ENCODE results near the gene SOBP.

GRCh38 chr6:107621229-107621937 is 131.5 kb downstream of the SOBP start:
- no peak for TF ChIP-seq JUN (IDR thresholded peaks at IDR 0.05; ENCODE audit: borderline replicate concordance, insufficient read depth, insufficient read length, low read depth)
- no peak for TF ChIP-seq EZH2 (IDR thresholded peaks at IDR 0.05; ENCODE audit: borderline replicate concordance, low read depth, low read length, severe bottlenecking)
- no peak for TF ChIP-seq CTCF (IDR thresholded peaks at IDR 0.05; ENCODE audit: extremely low read depth in 1 of 2, insufficient read depth in 1 of 2, low read depth in 1 of 2, low read length in 2 of 2)
- TF ChIP-seq POLR2A (IDR thresholded peaks at IDR 0.05; ENCODE audit: low read depth, low read length): no peak
- TF ChIP-seq MAX (IDR thresholded peaks at IDR 0.05; ENCODE audit: insufficient read depth, insufficient read length): no peak
- no peak for TF ChIP-seq MYC (IDR thresholded peaks at IDR 0.05; ENCODE audit: low read depth, low read length)
- TF ChIP-seq GATA2 (IDR thresholded peaks at IDR 0.05; ENCODE audit: insufficient read depth, insufficient read length, low read depth, low read length): no peak
- no peak for TF ChIP-seq POLR2AphosphoS5 (IDR thresholded peaks at IDR 0.05; ENCODE audit: insufficient read depth, low read depth, low read length)
